GM19467 (cell line): ENCODE results near the gene RPS6KA1.

Experiments used
- ATAC-seq: cut with Tn5 transposase; IDR thresholded peaks from one replicate; pipeline ENCODE4 v1.9.1; 2021; ENCODE audit warnings: mild to moderate bottlenecking, moderate library complexity; ENCODE audit not compliant: unreplicated experiment

The RPS6KA1 gene

DNA sequence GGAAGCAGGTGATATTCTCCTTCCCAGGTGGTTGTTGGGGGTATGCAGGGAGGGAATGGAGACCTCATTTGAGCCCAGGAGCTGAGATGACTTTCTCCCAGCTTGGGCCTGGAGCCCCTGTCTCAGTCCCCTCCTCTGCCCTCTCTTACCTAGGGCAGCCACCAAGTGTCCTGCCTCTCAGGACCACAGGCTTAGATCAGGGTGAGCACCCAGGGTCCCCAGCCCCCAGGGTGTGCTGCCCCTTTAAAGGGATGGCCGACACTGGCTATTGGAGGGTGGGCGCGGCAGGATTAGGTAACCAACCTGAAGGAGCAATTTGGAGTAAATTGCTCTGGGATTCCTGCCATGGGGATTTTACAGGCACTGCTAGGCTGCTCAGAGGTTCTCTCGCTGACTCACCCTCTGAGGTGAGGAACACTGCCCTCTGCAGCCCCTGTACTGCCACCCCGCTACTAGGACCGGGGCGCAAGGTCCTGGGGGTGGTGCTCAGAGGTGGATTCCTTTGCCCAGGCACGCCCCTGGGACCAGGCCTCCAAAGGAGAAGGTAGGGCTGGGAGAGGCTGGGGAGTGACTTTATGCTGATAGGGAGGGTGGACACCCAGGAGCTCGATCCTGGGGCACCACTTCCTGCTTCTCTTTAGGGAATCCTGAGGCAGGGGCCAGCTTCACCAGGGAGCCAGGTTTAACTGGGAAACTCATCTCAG is 1.5 kb downstream of the RPS6KA1 start:
- ATAC-seq: no peak

DNA sequence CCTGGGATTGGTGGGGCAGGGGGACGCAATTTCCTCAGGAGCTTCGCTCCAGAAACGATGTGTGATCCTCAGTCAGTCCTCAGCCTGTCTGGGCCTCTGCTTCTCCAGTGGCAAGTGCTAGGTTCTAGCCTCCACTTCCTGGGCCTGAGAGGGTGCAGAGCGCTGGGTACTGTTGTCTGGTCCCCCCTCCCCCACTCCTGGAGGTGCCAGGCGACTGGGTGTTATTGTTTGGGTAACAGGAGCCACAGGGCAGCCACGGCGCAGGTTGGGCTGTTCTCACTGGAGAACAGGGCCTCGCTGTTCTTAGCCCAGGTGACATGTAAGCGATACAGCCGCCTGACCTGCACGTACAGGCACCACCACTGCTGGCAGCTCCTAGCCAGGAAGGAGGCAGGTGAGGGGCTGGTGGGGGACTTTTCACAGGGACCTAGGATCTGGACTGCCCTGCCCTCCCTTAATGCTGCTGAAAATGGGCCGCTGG is 2.1 kb downstream of the RPS6KA1 start:
- no peak for ATAC-seq

DNA sequence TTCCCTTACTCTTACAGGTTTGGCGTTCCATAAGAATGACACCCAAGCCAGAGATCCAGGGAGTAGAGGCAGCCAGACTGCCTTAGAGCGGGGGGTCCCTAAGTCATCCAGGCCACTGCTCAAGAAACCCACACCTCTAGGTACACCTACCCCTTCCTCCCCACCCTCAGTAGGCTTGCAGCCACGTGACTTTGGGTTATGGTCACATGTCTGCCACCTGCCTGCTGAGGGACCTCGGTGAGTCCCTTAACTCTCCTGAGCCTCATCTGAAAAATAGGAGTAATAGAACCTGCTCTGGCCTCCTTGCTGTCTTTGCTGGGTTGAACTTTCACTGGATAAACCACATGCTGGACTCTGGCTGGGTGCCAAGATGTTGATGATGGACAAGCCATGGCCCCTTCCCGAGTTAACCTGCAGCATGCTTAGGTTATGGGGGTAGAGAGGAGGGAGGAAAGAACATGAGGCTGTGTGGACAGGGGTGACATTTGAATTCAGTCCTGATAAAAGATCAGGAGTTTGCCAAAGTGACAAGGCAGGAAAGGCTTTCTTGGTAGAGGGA is 4.5 kb downstream of the RPS6KA1 start:
- no peak for ATAC-seq

DNA sequence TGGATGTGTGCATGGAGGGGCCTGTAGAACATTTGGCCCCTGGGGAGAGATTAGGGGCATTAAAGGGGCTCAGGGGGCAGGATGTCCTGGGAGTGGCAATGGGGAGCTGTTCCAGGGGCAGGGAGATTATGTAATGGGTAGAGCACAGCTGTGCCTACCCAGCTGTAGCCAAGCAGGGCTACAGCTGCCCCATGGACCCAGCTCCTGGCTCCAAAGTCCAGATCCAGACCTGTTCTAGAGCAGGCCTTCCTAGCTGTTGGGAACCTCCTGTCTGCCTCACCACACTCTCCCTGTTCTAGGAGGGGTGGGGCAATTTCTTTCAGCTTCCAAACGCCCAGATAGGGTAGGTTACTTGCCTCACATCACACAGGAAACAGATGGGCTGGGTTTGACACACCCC is 5.6 kb downstream of the RPS6KA1 start:
- no peak for ATAC-seq

DNA sequence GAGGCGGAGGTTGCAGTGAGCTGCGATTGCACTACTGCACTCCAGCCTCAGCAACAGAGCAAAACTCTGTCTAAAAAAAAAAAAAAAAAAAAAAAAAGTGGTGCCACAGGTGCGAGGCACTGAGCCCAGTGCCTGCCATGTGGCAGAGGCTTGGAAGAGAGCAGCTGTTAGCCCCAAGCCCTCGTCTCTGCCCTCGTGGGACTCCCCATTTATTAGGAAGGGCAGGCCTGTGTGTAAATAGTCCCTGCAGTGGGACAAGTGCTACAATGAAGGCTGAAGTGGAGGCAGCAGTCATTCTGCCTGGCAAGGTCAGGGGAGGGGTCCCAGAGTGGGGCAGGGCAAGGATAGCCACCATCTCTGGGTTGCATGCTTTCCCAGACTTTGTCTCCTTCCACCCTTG is 6.5 kb downstream of the RPS6KA1 start:
- no peak for ATAC-seq

DNA sequence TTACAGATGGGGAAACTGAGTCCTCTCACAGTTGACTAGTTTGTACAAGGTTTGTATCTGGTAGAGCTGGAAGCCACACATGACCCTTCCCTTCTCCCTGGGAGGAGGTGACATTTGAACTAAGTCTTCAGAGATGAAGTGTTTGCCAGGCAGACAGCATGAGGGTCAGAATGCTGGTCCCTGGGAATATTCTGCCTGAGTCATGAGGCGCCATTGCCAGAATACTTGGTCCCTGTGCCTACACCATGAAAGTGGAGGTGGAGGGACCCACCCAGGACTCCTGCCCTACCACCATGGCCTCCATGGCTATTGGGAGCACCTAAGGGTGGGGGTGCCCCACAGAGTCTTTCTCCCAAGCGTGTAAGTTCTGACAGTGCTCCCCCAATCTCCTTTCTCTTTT is 7.0 kb downstream of the RPS6KA1 start:
- ATAC-seq: no peak

DNA sequence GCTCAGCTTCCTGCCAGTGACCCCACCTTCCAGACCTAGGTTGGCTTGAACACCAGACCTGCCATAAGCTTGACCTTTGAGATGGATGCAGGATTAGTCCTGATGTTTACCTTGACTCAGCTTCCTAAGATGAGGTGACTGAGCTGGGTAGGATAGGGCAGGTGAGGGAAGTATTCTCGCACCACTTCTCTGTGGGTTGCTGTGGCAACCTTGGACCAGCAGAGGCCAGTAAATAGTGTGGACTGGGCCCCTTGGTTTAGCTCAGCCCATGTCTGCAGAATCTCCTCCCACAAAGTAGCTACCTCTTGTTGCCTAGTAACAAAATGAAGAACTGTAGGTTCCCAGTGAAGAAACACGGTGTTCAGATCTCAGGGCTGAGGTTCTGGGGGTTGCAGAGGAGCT is 8.4 kb downstream of the RPS6KA1 start:
- no peak for ATAC-seq

DNA sequence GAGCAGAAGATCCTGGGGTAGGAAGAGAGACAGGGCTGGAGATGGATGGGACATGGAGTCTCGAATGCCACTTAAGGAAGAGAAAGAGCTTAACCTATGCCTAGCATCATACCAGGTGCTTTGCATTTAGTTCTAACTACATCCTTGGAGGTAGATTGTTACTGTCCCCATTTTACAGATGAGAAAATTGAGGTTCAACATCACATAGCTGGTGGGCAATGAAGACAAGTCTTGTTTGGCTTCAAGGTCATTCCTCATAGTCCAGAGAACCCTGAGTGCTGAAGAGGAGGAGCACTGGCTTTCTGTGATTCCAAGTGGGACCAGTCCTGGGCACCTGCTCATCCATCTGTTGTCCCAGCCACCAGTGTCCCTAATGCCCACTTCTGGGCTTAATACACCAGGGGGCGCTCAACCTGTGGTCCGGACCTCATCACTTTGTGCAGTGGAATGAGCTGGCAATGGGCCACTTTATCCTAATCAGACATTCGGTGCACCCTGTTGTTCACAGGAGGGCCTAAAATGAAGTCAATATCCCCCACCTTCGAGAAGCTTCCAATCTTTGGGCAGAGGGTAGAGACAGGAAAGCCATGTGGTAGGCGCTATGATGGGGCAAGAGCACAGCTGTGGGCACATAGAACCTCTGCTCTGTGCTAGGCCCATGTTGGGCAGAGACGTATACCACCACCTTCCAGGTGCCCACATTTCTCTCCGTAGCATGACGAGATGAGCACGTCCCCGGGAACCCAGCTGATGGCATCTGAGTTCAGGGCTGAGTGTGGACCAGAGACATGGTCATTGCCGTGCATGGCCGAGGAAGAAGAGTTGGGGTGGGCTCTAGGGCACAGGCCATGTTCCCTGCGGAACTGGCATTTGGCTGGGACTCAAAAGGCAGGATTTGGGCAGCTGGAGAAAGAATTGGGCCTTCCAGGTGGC is 9.2 kb downstream of the RPS6KA1 start:
- no peak for ATAC-seq

DNA sequence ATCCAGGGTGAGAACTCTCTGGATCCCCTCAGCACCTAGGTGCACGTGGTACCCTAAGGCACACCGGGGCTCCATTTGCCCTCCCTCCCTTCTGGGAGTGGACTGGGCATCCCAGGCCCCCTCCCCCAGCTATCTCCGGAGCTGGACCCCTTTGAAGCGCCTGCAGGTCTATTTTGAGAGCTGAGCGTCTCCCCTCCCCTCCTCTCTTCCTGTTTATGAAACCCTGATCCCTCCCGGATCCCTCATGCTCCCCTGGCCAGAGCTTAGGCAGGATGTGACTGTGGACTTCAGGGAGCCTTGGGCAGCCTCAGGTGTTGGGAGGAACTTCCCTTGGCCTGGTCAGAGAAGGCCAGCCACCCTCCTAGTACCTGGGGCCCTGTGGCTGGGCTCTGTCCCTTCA is 10.2 kb downstream of the RPS6KA1 start:
- ATAC-seq: no peak

DNA sequence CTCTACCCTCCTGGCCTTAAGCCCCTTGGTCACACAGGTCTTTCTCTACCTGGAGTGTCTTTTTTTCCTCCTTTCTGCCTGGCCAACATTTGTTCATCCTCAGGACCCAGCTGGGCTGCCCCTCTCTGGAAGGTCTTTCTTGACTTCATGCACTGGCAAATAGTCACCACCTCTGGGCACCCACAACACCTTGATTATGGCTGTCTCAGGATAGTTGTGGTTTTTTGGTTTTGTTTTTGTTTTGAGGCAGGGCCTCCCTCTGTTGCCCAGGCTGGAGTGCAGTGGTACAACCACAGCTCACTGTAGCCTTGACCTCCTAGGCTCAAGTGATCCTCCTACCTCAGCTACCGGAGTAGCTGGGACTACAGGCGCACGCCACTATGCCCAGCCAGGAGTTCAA is 10.8 kb downstream of the RPS6KA1 start:
- ATAC-seq: no peak

DNA sequence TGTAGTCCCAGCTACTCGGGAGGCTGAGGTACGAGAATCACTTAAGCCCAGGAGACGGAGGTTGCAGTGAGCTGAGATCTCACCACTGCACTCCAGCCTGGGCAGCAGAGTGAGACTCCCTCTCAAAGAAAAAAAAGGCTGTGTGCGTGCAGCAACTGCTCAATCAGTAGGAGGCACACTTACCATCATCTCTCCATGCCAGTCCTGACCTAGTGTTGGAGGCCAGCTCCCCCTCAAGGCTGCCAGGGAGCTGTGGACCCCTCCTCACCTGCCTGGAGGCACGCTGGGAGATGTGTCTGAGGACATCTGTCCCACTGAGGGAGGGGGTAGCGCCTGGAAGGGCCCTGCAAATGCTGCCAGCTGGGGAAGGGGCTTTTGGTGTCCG is 11.9 kb downstream of the RPS6KA1 start:
- no peak for ATAC-seq

DNA sequence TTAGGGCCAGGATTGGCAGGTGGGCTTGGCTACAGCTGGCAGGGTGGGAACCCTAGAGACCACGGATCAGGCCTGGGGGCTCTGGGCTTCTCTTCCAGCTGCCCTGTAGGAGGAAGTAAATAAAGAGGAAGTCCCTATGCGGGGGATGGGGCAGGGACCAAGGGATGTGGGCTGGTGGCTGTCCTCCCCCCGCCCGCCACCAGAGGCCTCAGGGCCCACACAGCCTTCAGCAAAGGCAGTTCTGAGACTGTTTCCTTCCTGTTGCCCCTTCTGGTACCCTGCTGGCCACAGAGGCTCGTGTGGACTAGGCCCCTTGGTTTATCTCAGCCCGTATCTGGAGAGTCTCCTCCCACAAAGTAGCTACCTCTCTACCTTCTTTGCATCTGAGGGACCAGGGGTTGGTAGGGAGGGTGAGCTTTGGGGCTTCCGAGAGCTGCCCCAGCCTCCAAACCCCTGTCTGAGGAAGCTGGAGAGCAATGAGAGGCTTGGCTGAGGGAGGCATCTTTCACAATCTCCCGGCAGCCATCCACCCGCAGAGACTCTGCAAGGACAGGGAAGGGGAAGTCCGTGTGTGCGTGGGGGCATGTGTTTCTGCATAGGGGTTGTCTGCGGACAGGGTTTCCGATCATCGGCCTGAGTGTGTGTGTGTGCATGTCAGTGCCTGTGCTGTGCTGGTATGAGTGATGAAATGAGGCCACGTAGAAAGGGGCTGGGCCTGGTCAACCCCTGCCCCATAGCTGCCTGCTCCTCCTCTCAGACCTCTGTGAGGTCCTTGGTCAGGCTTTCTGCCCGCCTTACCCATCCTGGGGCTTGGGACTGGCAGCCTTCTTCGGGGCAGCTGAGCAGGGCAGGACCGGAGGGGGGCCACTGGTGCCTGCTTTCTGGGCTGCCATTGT is 12.5 kb downstream of the RPS6KA1 start:
- peak; percentile 49 for ATAC-seq

DNA sequence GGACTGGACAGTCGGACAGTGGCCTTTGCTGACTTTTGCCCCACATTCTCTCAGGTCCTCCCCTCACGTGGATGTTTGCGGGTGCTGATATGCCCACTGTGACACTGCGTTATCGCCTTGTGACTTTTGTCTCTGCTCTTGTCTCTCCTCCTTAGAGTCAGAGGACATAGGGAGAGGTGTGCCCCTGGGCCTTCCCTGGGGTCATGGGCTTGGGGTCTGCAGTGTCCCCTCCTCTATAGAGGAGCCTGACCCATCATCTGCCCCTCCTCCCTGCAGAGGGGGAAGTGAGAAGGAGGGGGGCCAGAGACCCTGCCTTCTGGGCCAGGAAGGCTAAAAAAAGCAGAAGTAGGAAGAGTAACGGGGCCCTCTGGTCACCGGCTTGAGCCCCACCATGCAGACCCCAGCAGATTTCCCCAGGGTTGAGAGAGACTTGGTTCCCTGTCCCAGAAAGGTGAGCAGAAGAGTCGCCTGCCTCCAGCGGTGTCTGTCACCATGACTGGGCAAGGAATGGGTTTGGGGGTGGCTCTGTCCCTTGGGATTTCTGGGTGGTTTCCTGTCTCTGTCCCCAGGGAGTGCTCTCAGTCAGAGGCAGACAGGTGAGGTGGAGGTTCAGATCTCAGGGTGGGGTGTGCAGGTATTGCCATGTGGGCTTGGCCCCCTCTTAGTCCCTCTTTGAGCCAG is 13.3 kb downstream of the RPS6KA1 start:
- ATAC-seq: no peak

DNA sequence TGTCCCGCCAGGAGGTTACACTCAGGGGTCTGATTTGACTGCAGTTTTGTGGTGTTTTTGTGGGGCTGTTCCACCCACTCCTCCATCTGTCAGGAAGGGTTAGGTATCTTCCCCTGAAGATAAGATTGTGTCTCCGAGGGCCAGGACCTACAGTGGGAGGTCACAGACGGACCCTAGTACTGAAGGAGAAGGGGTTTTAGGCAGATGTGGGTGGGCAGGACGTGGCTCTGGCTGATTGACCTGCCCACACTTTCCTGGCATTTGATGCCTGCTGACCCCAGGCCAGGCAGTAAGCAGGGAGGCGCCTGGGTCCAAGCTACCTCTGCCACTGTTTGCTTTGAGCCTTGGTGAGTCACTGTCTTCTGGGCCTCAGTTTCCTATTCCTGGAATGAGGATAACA is 13.9 kb downstream of the RPS6KA1 start:
- ATAC-seq: no peak

DNA sequence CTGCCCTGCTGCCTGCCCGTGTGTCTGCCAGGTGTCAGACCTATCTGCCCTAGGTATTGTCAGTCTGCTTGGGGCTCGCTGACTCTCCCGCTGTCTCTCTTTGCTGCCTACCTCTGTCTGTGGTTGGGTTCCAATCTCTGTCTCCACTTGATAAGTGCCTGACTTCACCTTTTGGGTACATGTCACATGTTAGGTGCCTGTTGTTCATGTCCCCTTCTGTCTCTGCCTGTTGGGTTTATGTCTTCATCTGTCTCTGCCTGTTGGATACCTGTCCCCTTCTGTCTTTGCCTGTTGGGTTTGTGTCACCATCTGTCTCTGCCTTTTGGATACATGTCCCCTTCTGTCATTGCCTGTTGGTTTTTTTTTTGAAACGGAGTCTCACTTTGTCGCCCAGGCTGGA is 14.6 kb downstream of the RPS6KA1 start:
- no peak for ATAC-seq

DNA sequence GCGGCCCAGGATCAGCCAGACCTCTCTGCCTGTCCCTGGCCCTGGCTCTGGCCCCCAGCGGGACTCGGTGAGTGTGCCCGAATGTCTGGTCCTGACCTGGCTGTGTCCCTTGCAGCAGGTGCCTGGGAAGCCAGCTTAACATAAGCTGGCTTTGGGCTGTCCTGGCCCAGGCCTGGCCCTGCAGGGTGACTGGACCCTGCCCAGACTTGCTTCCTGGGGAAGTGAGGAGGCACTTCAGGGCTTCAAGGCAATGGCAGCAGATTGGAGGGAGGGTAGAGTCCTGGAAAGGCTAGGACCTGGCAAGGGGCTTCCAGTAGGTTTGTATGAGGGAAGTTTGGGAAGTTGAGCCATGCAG is 16.4 kb downstream of the RPS6KA1 start:
- ATAC-seq: no peak

DNA sequence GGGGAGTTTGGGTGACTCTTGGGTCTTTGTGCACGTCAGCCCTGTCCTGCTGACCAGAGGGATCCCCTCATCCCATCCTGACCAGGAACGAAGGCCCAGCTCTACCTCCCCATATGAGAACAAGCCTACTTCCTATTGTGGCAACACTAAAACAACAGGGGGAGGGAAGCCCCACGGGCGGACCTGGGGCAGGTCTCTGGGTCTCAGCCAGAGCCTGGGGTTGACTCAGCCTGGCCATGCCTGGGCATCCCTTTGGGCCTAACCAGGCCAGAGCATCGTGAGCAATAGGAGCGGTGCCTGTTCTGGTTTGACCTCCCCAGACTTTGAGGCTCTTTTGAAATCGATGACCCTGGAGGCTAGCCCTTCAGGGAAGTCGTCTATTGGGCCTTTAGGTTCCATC is 16.8 kb downstream of the RPS6KA1 start:
- ATAC-seq: no peak

DNA sequence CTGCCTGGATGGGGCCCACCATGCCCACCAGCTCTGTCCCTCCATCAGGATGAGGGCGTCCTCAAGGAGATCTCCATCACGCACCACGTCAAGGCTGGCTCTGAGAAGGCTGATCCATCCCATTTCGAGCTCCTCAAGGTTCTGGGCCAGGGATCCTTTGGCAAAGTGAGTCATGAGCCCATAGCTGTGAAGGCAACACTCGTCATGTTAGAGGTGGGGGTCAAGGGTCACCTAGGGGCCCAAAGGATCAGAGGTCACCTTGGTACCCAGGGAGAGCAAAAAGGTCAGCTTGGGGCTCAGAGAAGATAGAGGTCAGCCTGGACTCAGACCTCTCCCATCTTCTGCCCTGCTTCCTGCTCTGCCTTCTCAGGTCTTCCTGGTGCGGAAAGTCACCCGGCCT is 17.3 kb downstream of the RPS6KA1 start:
- ATAC-seq: no peak

DNA sequence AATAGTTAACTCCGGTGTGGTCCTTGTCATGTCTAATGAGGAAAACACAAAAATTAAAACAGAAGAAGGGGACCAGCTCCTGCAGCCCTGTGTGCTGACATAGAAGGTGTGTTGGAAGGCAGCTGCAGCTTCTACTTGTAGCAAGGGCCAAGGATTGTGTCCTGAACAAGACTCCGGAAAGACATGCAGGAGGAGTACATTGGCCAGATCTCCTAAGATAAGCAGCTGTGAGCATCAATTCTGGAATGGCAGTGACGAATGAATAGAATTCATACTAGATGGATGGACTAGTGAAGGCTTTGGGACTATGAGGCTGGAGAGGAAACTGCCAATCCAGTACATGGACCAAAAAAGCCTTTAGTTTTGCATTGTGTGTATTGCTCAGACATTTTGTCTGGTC is 19.3 kb downstream of the RPS6KA1 start:
- ATAC-seq: no peak

DNA sequence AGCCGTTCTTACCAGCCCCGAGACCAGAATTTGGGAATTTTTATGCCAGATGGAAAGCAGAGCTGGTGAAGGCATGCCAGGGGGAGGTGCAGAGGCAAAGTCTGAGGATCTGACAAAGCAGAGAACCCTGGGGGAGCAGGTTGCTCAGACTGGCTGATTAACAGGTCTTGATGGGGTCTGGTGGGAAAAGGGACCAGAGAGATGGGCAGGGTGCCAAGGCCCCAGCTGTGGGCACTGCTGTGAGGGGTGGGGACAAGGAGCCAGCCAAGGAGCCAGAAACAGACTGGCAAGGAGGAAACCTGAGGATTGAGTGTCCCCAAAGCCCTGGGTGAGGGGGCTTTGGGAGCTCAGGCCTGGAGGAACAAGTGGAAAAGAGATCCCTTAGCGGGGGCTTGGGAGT is 21.4 kb downstream of the RPS6KA1 start:
- no peak for ATAC-seq
